ENCODE measurements around the gene UNC5A. TPM values are rescaled to one million over a fixed set of nuclear protein-coding genes. Genes with fewer than 3 reads are reported as not detected.
"Not testable (repeated sequence)": the region's sequence is repeated elsewhere in the genome, so short reads cannot be mapped to it uniquely, and the experiment has no call there.

Gene UNC5A
- total RNA-seq, 1 donor from 2014 or later, result 2.8 TPM

DNA sequence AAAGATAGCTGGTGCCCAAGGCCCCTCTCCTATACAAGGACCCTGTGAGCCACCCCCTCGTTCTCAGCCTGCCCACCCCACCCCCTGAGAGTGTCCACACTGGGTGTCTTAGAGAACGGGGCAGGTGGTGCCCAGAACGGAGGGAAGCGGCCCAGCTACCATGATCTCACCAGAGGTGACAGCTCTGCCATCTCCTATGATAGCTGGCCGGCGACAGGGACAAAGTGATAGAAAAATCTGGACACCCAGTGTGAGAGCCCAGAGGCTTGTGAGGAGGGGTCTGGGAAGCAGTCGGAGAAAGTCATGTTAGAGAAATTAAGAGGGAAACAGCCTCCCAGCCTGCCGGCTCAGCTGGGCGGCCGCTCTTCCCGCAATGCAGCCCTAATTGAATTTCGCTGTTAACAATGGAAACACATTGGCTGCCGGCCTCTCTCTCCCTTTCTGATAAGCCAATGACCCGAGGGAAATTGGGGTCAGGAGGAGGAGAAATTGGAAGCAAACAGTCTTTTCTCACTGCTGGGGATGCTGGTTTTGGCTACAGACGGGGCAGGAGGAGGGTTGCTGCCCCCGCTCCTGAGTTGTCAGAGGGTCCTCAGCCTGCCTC, 56.5 kb downstream of the UNC5A start:
- peaks cover 20% of the 10 kb centered on the region for H3K4me1 Mint-ChIP-seq (ENCODE audit: low read depth)
- no peak overlapping the region for H3K4me3 Mint-ChIP-seq (ENCODE audit: low read depth)
- no peaks in the 10 kb centered on the region for H3K9me3 Mint-ChIP-seq (ENCODE audit: low read depth)
- no peak for DNase-seq (ENCODE audit: low spot score, unreplicated experiment)
- no peaks in the 10 kb centered on the region for H3K36me3 Mint-ChIP-seq (ENCODE audit: insufficient read depth)
- TF ChIP-seq, protein P1, sequence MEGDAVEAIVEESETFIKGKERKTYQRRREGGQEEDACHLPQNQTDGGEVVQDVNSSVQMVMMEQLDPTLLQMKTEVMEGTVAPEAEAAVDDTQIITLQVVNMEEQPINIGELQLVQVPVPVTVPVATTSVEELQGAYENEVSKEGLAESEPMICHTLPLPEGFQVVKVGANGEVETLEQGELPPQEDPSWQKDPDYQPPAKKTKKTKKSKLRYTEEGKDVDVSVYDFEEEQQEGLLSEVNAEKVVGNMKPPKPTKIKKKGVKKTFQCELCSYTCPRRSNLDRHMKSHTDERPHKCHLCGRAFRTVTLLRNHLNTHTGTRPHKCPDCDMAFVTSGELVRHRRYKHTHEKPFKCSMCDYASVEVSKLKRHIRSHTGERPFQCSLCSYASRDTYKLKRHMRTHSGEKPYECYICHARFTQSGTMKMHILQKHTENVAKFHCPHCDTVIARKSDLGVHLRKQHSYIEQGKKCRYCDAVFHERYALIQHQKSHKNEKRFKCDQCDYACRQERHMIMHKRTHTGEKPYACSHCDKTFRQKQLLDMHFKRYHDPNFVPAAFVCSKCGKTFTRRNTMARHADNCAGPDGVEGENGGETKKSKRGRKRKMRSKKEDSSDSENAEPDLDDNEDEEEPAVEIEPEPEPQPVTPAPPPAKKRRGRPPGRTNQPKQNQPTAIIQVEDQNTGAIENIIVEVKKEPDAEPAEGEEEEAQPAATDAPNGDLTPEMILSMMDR (IDR thresholded peaks at IDR 0.05; ENCODE audit: unreplicated experiment), result no peak
- peaks cover 28% of the 10 kb centered on the region for H3K27me3 Mint-ChIP-seq
- H3K27ac Mint-ChIP-seq, result no peak overlapping the region

GRCh38 chr5:176868126-176868525, 57.8 kb downstream of the UNC5A start:
- Mint-ChIP-seq H3K9me3 (ENCODE audit: low read depth) (no peaks in the 10 kb centered on the region), H3K27ac (no peak overlapping the region), H3K36me3 (ENCODE audit: insufficient read depth) (no peaks in the 10 kb centered on the region), H3K4me1 (ENCODE audit: low read depth) (peaks cover 17% of the 10 kb centered on the region), H3K27me3 (peaks cover 26% of the 10 kb centered on the region), H3K4me3 (ENCODE audit: low read depth) (no peak overlapping the region)
- TF ChIP-seq, protein P1 (IDR thresholded peaks at IDR 0.05; ENCODE audit: unreplicated experiment), result no peak
- no peak for DNase-seq (ENCODE audit: low spot score, unreplicated experiment)

- H3K4me1 Mint-ChIP-seq (ENCODE audit: low read depth), result peaks cover 14% of the 10 kb centered on the region
- H3K27ac Mint-ChIP-seq, result no peak overlapping the region
Measured at GRCh38 chr5:176868731-176869130, 58.4 kb downstream of the UNC5A start.

DNA sequence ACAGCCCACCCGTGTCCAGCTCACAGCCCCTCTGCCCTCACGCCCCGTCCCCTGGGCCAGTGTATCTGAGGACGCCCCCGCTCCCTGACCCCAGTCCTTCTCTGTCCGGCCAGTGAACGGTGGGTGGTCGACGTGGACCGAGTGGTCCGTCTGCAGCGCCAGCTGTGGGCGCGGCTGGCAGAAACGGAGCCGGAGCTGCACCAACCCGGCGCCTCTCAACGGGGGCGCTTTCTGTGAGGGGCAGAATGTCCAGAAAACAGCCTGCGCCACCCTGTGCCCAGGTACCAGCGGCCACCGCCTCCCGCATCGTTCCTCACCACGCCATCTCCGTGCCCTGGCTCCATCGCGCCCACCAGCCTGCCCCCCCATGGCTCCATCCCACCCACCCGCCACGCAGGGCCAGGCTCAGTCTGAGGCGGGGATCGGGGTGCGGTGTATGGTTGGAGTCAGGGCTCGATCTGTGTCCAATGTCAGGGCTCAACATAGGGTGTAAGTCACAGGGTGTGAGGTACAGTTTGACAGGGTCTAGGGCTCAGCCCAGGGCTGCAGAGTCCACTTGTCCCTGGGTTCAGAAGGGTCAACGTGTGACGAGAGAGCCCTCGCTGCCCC, 59.2 kb downstream of the UNC5A start:
- no peaks in the 10 kb centered on the region for H3K36me3 Mint-ChIP-seq (ENCODE audit: insufficient read depth)
- TF ChIP-seq, protein P1 (IDR thresholded peaks at IDR 0.05; ENCODE audit: unreplicated experiment), result no peak
- H3K4me1 Mint-ChIP-seq (ENCODE audit: low read depth), result peaks cover 13% of the 10 kb centered on the region
- H3K9me3 Mint-ChIP-seq (ENCODE audit: low read depth), result no peaks in the 10 kb centered on the region
- no peak overlapping the region for H3K4me3 Mint-ChIP-seq (ENCODE audit: low read depth)
- peaks cover 22% of the 10 kb centered on the region for H3K27me3 Mint-ChIP-seq
- no peak for DNase-seq (ENCODE audit: low spot score, unreplicated experiment)
- H3K27ac Mint-ChIP-seq, result no peak overlapping the region

More at GRCh38 chr5:176868731-176869130, 58.4 kb downstream of the UNC5A start:
- no peaks in the 10 kb centered on the region for H3K36me3 Mint-ChIP-seq (ENCODE audit: insufficient read depth)
- TF ChIP-seq, protein P1 (IDR thresholded peaks at IDR 0.05; ENCODE audit: unreplicated experiment), result no peak
- H3K27me3 Mint-ChIP-seq, result peaks cover 27% of the 10 kb centered on the region
- no peaks in the 10 kb centered on the region for H3K9me3 Mint-ChIP-seq (ENCODE audit: low read depth)
- no peak overlapping the region for H3K4me3 Mint-ChIP-seq (ENCODE audit: low read depth)
- no peak for DNase-seq (ENCODE audit: low spot score, unreplicated experiment)

DNA sequence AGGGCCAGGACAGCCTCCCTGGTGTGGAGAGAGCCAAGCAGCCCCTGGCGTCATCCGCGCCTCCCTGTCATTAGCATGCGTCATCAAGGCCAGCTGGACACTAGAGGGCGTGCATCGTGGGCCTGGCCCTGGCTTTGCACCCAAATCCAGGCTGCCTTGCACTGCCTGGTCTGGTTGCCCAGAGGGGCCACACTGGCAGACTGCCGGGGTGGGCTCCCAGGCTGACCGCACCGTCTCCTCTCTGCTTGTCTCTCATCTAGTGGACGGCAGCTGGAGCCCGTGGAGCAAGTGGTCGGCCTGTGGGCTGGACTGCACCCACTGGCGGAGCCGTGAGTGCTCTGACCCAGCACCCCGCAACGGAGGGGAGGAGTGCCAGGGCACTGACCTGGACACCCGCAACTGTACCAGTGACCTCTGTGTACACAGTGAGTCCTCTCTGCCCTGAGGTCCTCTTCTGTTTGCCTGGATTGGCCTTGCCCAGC, 59.8 kb downstream of the UNC5A start:
- peak; percentile 39 for DNase-seq (ENCODE audit: low spot score, unreplicated experiment)
- H3K36me3 Mint-ChIP-seq (ENCODE audit: insufficient read depth), result no peaks in the 10 kb centered on the region
- TF ChIP-seq, protein P1 (IDR thresholded peaks at IDR 0.05; ENCODE audit: unreplicated experiment), result peak; percentile 56
- H3K9me3 Mint-ChIP-seq (ENCODE audit: low read depth), result no peaks in the 10 kb centered on the region
- H3K27ac Mint-ChIP-seq, result no peak overlapping the region
- H3K27me3 Mint-ChIP-seq, result peaks cover 26% of the 10 kb centered on the region
- H3K4me1 Mint-ChIP-seq (ENCODE audit: low read depth), result peaks cover 13% of the 10 kb centered on the region
- H3K4me3 Mint-ChIP-seq (ENCODE audit: low read depth), result no peak overlapping the region

DNA sequence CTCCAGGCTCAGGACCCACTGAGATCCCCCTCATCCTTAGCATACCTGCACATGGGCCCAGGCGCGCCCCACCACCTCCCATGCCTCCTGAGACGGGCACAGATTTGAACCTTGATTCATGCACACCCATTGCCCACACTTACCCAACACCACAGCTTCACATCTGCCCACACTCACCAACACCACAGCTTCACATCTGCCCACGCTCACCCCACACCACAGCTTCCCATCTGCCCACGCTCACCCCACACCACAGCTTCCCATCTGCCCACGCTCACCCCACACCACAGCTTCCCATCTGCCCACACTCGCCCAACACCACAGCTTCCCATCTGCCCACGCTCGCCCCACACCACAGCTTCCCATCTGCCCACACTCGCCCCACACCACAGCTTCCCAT, 60.3 kb downstream of the UNC5A start:
- not testable (repeated sequence) for H3K27ac Mint-ChIP-seq; H3K4me3 Mint-ChIP-seq (ENCODE audit: low read depth); DNase-seq (ENCODE audit: low spot score, unreplicated experiment); H3K9me3 Mint-ChIP-seq (ENCODE audit: low read depth); H3K36me3 Mint-ChIP-seq (ENCODE audit: insufficient read depth)
- Mint-ChIP-seq H3K4me1 (ENCODE audit: low read depth) (peaks cover 13% of the 10 kb centered on the region), H3K27me3 (peaks cover 27% of the 10 kb centered on the region)

DNA sequence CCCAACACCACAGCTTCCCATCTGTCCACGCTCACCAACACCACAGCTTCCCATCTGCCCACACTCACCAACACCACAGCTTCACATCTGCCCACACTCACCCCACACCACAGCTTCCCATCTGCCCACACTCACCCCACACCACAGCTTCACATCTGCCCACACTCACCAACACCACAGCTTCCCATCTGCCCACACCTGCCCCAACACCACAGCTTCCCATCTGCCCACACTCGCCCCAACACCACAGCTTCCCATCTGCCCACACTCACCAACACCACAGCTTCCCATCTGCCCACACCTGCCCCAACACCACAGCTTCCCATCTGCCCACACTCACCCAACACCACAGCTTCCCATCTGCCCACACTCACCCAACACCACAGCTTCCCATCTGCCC, 62.2 kb downstream of the UNC5A start:
- not testable (repeated sequence) for DNase-seq (ENCODE audit: low spot score, unreplicated experiment); H3K36me3 Mint-ChIP-seq (ENCODE audit: insufficient read depth); H3K9me3 Mint-ChIP-seq (ENCODE audit: low read depth); H3K4me1 Mint-ChIP-seq (ENCODE audit: low read depth); H3K4me3 Mint-ChIP-seq (ENCODE audit: low read depth); H3K27ac Mint-ChIP-seq
- peaks cover 28% of the 10 kb centered on the region for H3K27me3 Mint-ChIP-seq

GRCh38 chr5:176873011-176873410, 62.7 kb downstream of the UNC5A start:
- H3K9me3 Mint-ChIP-seq (ENCODE audit: low read depth), result not testable (repeated sequence)

More at GRCh38 chr5:176873011-176873410, 62.7 kb downstream of the UNC5A start:
- not testable (repeated sequence) for H3K4me3 Mint-ChIP-seq (ENCODE audit: low read depth); H3K36me3 Mint-ChIP-seq (ENCODE audit: insufficient read depth); H3K27ac Mint-ChIP-seq; DNase-seq (ENCODE audit: low spot score, unreplicated experiment); H3K4me1 Mint-ChIP-seq (ENCODE audit: low read depth)
- peaks cover 28% of the 10 kb centered on the region for H3K27me3 Mint-ChIP-seq

All from progenitor cell of endocrine pancreas (in vitro differentiated cells).